WTC11 (cell line): ENCODE measurements around the gene HMGN4.

ENCODE experiments used
- MYBL2 ChIP-seq: sonication (generic); formaldehyde crosslinking; IDR thresholded peaks from 2 replicates; pipeline ENCODE4 v1.8.1; 2023; ENCODE audit warnings: mild to moderate bottlenecking, moderate library complexity, missing genetic modification reagents
- PRDM15 ChIP-seq: sonication (generic); formaldehyde crosslinking; IDR thresholded peaks from 2 replicates; pipeline ENCODE4 v1.8.0; 2022; ENCODE audit warnings: missing genetic modification reagents
- TEAD4 ChIP-seq: sonication (generic); formaldehyde crosslinking; IDR thresholded peaks from 2 replicates; pipeline ENCODE4 v1.8.0; 2022; ENCODE audit warnings: mild to moderate bottlenecking, missing genetic modification reagents
- ZNF512 ChIP-seq: sonication (generic); formaldehyde crosslinking; IDR thresholded peaks from 2 replicates; pipeline ENCODE4 v1.8.1; 2022; ENCODE audit warnings: missing genetic modification reagents, borderline replicate concordance
- TF ChIP-seq, protein P1 (sequence below): fragments of 200-600 bp; IDR thresholded peaks from 2 replicates; pipeline ENCODE4 v1.8.0; 2022; ENCODE audit warnings: antibody characterized with exemption
- TF ChIP-seq, protein P2 (sequence below): sonication (generic); formaldehyde crosslinking; IDR thresholded peaks from 2 replicates; pipeline ENCODE4 v1.8.0; 2022; ENCODE audit warnings: mild to moderate bottlenecking, missing genetic modification reagents

GRCh38 chr6:26576407-26576843 lies 38.3 kb downstream of the HMGN4 start:
- TF ChIP-seq TEAD4 (CRISPR knock-in tag) (no peak), MYBL2 (CRISPR knock-in tag) (no peak), PRDM15 (no peak), ZNF512 (no peak)
- TF ChIP-seq, protein P1, sequence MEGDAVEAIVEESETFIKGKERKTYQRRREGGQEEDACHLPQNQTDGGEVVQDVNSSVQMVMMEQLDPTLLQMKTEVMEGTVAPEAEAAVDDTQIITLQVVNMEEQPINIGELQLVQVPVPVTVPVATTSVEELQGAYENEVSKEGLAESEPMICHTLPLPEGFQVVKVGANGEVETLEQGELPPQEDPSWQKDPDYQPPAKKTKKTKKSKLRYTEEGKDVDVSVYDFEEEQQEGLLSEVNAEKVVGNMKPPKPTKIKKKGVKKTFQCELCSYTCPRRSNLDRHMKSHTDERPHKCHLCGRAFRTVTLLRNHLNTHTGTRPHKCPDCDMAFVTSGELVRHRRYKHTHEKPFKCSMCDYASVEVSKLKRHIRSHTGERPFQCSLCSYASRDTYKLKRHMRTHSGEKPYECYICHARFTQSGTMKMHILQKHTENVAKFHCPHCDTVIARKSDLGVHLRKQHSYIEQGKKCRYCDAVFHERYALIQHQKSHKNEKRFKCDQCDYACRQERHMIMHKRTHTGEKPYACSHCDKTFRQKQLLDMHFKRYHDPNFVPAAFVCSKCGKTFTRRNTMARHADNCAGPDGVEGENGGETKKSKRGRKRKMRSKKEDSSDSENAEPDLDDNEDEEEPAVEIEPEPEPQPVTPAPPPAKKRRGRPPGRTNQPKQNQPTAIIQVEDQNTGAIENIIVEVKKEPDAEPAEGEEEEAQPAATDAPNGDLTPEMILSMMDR, result no peak
- TF ChIP-seq, protein P2, sequence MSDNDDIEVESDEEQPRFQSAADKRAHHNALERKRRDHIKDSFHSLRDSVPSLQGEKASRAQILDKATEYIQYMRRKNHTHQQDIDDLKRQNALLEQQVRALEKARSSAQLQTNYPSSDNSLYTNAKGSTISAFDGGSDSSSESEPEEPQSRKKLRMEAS (CRISPR knock-in tag), result no peak
